Endometrium (tissue), 2 donors: ENCODE results near the gene CXCL17.
"Not testable (repeated sequence)": the region's sequence is repeated elsewhere in the genome, so short reads cannot be mapped to it uniquely, and the experiment has no call there.

Source experiments
- FAIRE-seq: peaks from 2 replicates; lab custom pipeline; 2012; peaks lifted over from hg19 to GRCh38; lab: Jason Lieb, UNC
- donor health status: control.
- donor health status: control.

Gene CXCL17

DNA sequence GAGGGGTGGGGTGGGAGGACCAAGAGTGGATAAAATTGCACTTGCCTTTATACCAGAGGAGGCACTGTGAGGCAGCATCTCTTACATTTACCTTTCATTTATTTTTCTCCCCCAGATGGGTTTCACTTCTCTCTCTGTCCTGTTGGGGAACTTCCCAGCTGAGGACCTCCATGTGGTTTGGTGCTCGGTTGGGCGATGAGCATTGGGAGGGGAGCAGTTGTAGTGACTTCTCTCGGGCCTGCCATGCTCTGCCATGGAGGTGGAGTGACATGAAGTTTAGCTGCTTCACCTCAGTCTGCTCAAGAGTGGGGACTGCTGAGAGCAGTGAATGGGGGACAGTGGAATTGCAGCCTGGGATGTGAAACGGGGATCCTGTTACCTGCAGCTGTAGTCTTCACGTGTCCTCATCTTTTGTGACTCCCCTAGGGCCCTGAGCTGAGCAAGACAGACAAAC lies 23.1 kb upstream of the CXCL17 start:
- FAIRE-seq = no peak

- FAIRE-seq = no peak
Observed at GRCh38 chr19:42461700-42462324, 19.1 kb upstream of the CXCL17 start.

GRCh38 chr19:42461231-42461630 lies 18.5 kb upstream of the CXCL17 start:
- not testable (repeated sequence) for FAIRE-seq

DNA sequence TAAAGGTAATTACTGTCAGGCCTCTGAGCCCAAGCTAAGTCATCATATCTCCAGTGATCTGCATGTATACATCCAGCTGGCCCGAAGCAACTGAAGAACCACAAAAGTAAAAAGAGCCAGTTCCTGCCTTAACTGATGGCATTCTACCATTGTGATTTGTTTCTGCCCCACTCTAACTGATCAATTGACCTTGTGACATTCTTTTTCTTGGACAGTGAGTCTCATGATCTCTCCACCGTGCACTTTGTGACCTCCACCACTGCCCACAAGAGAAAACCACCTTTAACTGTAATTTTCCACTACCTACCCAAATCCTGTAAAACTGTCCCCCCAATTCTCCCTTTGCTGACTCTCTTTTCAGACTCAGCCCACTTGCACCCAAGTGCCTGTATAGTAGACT lies 17.2 kb upstream of the CXCL17 start:
- FAIRE-seq = no peak

DNA sequence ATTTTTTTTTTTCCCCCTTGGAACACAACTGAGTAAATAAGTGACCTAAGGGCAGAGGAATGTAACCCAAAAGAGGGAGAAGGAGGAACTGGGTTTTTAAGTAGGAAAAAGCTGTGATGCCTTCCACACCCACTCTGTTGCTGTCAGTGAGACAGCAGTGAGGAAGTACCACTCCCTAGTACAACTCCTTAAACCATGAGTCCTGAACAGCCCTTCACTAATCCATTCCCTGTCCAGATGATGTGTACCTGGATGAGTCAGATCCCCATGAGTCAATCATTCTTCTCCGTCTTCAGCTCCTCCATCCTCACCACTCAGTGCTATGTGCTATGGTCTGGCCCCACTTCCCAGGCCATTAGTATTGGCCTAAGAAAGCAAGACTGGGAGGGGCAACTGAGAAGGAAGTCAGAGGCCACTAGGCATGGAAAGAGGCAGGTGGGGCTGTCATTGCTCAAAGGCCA lies 12.9 kb upstream of the CXCL17 start:
- FAIRE-seq = no peak

DNA sequence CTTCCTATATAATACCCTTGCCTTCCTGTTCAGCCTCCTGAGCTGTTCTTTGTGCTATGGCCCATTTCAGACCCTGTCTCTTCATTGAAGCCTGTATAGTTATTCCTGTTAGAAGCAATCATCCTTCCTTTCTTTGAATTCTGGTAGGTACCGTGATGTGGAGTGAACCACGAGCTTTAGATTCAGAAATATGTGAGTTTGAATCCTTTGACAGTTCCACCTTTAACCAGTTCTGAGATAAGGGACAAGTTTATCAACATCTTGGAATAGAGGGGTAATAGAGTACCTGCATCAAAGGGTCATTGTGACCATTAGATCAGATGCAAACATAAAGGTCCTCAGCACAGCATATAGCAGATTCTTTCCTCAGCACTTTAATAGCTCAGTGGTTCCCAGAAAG lies 12.3 kb upstream of the CXCL17 start:
- FAIRE-seq = no peak

- no peak for FAIRE-seq
Observed at GRCh38 chr19:42452590-42452989, 9.8 kb upstream of the CXCL17 start.

DNA sequence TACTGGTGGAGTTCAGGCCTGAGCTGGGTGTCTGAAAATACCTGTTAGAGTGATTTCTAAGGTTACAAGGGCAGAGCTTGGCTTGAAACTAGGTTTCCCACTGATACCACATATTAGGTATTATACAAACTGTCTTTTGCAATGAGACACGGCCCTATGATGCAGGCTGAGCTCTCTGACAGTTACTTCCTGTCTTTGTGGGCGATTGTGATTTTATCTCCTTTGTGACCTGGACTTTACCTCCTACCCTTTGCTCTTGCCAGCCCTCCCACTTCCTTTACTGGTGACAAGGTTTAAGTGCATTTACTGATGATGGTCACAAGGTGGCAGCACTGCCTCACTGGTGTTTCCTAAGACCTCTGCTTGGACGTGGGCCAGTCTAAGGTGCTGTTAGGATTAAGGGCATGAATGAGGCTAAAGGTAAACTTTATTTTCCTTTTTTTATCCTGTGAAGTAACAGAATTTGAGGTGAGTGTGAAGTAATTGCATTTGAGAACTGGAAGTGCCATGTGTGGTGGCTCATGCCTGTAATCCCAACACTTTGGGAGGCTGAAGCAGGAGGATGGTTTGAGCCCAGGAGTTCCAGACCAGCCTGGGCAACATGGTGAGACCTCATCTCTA lies 7.7 kb upstream of the CXCL17 start:
- FAIRE-seq = peak; percentile 21

- FAIRE-seq = not testable (repeated sequence)
Observed at GRCh38 chr19:42448306-42448705, 5.6 kb upstream of the CXCL17 start.

- no peak for FAIRE-seq
Observed at GRCh38 chr19:42445948-42446347, 3.2 kb upstream of the CXCL17 start.

GRCh38 chr19:42443944-42444398 lies 1.2 kb upstream of the CXCL17 start:
- FAIRE-seq = no peak

GRCh38 chr19:42441049-42441445 lies 1.7 kb downstream of the CXCL17 start:
- FAIRE-seq = no peak

DNA sequence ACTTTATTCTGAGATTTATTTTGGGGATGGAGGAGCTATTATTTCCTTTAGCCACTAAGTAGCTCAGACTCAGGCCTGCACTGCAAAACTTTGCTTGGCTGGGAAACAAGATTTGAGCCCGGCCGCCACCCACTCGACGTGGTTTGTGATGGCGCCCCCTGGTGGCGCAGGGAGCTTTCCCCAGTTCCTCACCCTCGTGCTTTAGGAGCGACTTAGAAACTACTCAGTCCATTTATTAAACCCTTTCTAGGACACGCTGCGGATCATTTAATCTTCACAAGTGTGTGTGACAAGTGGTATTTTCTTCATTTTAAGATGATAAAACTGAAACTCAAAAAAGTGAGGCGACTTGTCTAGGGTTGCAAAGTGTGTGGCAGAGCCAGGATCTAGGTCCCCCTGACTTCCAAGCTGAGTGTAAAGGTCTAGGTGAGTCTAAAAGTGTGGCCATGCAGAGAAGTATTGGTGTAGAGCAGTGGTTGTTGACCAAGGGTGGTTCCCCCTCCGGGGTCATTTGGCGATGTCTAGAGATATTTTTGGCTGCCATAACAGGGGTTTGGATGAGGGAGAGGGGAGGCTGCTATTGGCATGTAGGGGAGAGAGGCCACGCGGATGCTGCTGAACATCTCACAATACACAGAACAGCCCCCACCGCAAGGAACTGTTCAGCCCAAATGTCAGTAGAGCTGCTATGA lies 2.2 kb downstream of the CXCL17 start:
- no peak for FAIRE-seq

- FAIRE-seq = no peak
Observed at GRCh38 chr19:42436006-42436405, 6.7 kb downstream of the CXCL17 start.

DNA sequence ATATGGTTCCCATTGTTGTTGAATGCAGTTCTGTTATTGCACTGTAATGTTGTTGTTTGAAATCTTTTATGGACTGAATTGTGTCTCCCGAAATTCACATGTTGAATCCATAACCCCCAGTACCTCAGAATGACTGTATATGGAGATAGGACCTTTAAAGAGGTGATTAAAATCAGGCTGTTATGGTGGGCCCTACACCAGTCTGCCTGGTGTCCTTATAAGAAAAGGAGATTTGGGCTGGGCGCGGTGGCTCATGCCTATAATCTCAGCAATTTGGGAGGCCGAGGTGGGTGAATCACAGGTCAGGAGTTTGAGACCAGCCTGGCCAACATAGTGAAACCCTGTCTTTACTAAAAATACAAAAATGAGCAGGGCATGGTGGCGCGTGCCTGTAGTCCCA lies 7.4 kb downstream of the CXCL17 start:
- FAIRE-seq = no peak

GRCh38 chr19:42433503-42434260 lies 9.1 kb downstream of the CXCL17 start:
- no peak for FAIRE-seq

DNA sequence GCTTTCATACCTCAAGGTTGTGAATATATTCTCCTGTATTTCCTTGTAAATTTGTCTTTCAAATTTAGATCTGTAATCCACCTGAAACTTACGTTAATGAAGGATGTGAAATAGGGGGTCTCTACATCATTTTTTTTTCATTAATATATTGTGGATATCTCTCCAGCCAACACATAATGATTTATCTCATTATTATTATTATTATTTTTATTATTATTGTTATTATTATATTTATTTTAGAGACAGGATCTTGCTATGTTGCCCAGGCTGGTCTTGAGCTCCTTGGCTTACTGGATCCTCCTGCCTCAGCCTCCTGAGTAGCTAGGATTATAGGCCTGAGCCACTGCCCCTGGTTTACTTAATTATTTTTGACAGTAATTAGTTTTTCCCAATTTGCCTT lies 11.3 kb downstream of the CXCL17 start:
- FAIRE-seq = no peak

GRCh38 chr19:42428676-42429075 lies 14.1 kb downstream of the CXCL17 start:
- FAIRE-seq = no peak

- no peak for FAIRE-seq
Observed at GRCh38 chr19:42427313-42427712, 15.4 kb downstream of the CXCL17 start, which contains the start of gene LIPE. TSS of gene LIPE (minus strand) at chr19:42427388. CDS start at chr19:42427149, 239 bp downstream.

GRCh38 chr19:42426643-42427042 lies 16.1 kb downstream of the CXCL17 start:
- FAIRE-seq = no peak

GRCh38 chr19:42424712-42425131 lies 18.0 kb downstream of the CXCL17 start:
- no peak for FAIRE-seq

- no peak for FAIRE-seq
Observed at GRCh38 chr19:42424345-42424707, 18.4 kb downstream of the CXCL17 start.
